ENCODE measurements around the gene DTX1. TPM values are rescaled to one million over a fixed set of nuclear protein-coding genes. Genes with fewer than 3 reads are reported as not detected.

The DTX1 gene
- total RNA-seq, 1 donor from 2014 or later = 1.8 TPM

- no peaks in the 10 kb centered on the region for H3K36me3 Mint-ChIP-seq (ENCODE audit: insufficient read depth)
- TF ChIP-seq CTCF (IDR thresholded peaks at IDR 0.05; ENCODE audit: unreplicated experiment) = peak; percentile 92
- peaks cover 78% of the 10 kb centered on the region for H3K27me3 Mint-ChIP-seq
- H3K4me1 Mint-ChIP-seq (ENCODE audit: low read depth) = no peaks in the 10 kb centered on the region
- DNase-seq (ENCODE audit: low spot score, unreplicated experiment) = peak; percentile 41
- H3K9me3 Mint-ChIP-seq (ENCODE audit: low read depth) = no peaks in the 10 kb centered on the region
- H3K4me3 Mint-ChIP-seq (ENCODE audit: low read depth) = no peak overlapping the region
- H3K27ac Mint-ChIP-seq = no peak overlapping the region
Measured at GRCh38 chr12:113048716-113049127, 7.8 kb upstream of the DTX1 start.

GRCh38 chr12:113049976-113050742 is 6.4 kb upstream of the DTX1 start:
- Mint-ChIP-seq H3K27me3 (peaks cover 81% of the 10 kb centered on the region), H3K36me3 (ENCODE audit: insufficient read depth) (no peaks in the 10 kb centered on the region), H3K4me1 (ENCODE audit: low read depth) (no peaks in the 10 kb centered on the region), H3K27ac (no peak overlapping the region), H3K9me3 (ENCODE audit: low read depth) (no peaks in the 10 kb centered on the region), H3K4me3 (ENCODE audit: low read depth) (no peak overlapping the region)
- DNase-seq (ENCODE audit: low spot score, unreplicated experiment) = no peak
- TF ChIP-seq CTCF (IDR thresholded peaks at IDR 0.05; ENCODE audit: unreplicated experiment) = peak; percentile 49

DNA sequence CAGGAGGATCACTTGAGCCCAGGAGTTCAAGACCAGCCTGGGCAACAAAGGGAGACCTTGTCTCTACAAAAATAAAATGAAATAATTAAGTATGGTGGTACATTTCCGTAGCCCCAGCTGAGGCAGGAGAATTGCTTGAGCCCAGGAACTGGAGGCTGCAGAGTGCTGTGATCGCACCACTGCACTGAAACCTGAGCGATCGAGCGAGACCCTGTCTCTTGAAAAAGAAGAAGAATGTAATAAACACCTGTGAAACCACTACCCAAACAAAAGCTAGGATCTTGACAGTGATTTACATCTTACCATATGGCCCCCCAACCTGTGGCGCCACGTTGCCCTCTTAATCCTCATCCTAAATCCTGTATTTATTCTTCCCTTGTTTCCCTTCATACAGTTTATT is 5.7 kb upstream of the DTX1 start:
- no peak overlapping the region for H3K4me3 Mint-ChIP-seq (ENCODE audit: low read depth)
- H3K27ac Mint-ChIP-seq = no peak overlapping the region
- H3K9me3 Mint-ChIP-seq (ENCODE audit: low read depth) = no peaks in the 10 kb centered on the region
- no peak for TF ChIP-seq CTCF (IDR thresholded peaks at IDR 0.05; ENCODE audit: unreplicated experiment)
- no peak for DNase-seq (ENCODE audit: low spot score, unreplicated experiment)
- no peaks in the 10 kb centered on the region for H3K36me3 Mint-ChIP-seq (ENCODE audit: insufficient read depth)
- H3K27me3 Mint-ChIP-seq = peaks cover 81% of the 10 kb centered on the region
- H3K4me1 Mint-ChIP-seq (ENCODE audit: low read depth) = no peaks in the 10 kb centered on the region

DNA sequence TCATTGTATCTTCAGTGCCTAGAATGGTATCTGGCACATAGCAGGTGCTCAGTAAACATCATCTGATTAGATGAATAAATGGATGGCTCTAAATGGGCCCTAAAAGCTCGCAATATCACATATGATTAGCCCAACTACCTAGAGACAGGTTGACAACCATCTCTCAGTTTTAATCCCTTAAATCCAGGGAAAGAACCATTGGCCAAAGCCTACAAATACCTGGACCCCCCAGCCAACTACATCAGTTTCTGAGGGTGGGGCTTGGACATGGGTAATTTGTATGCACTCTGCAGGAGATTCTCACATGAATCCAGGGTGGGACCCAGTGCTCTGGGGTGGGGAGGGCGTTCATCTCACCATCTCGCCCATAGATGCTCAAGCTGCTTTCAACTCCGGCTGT is 4.8 kb upstream of the DTX1 start:
- no peaks in the 10 kb centered on the region for H3K9me3 Mint-ChIP-seq (ENCODE audit: low read depth)
- H3K36me3 Mint-ChIP-seq (ENCODE audit: insufficient read depth) = no peaks in the 10 kb centered on the region
- no peak for DNase-seq (ENCODE audit: low spot score, unreplicated experiment)
- H3K27ac Mint-ChIP-seq = no peak overlapping the region
- H3K4me3 Mint-ChIP-seq (ENCODE audit: low read depth) = no peak overlapping the region
- H3K27me3 Mint-ChIP-seq = peaks cover 80% of the 10 kb centered on the region
- no peak for TF ChIP-seq CTCF (IDR thresholded peaks at IDR 0.05; ENCODE audit: unreplicated experiment)
- H3K4me1 Mint-ChIP-seq (ENCODE audit: low read depth) = no peaks in the 10 kb centered on the region

- no peak for DNase-seq (ENCODE audit: low spot score, unreplicated experiment)
- Mint-ChIP-seq H3K27me3 (peaks cover 79% of the 10 kb centered on the region), H3K36me3 (ENCODE audit: insufficient read depth) (no peaks in the 10 kb centered on the region), H3K4me1 (ENCODE audit: low read depth) (no peaks in the 10 kb centered on the region), H3K4me3 (ENCODE audit: low read depth) (no peak overlapping the region), H3K27ac (no peak overlapping the region), H3K9me3 (ENCODE audit: low read depth) (no peaks in the 10 kb centered on the region)
- no peak for TF ChIP-seq CTCF (IDR thresholded peaks at IDR 0.05; ENCODE audit: unreplicated experiment)
Measured at GRCh38 chr12:113052326-113052725, 4.2 kb upstream of the DTX1 start.

Data from progenitor cell of endocrine pancreas (in vitro differentiated cells).